ENCODE results near the gene CYP24A1.

The CYP24A1 gene

GRCh38 chr20:54108326-54108642 is 65.5 kb downstream of the CYP24A1 start:
- Histone ChIP-seq H3K9me3 (ENCODE audit: insufficient read depth, low read length, severe bottlenecking) (no peaks in the 10 kb centered on the region), H3K27me3 (ENCODE audit: insufficient read depth, low read length, poor library complexity) (peaks cover 37% of the 10 kb centered on the region), H3K4me1 (ENCODE audit: insufficient read depth, low read length) (no peaks in the 10 kb centered on the region), H4K20me1 (ENCODE audit: insufficient read depth, low read length) (no peaks in the 10 kb centered on the region), H3K9ac (ENCODE audit: low read depth, low read length) (no peak overlapping the region), H3K4me2 (ENCODE audit: insufficient read depth, low read length) (no peak overlapping the region), H2AFZ (ENCODE audit: low read depth, low read length) (no peak overlapping the region), H3K79me2 (ENCODE audit: insufficient read depth, low read length) (no peaks in the 10 kb centered on the region), H3K27ac (ENCODE audit: low read length) (no peak overlapping the region), H3K4me3 (ENCODE audit: low read depth in 1 of 2, low read length in 2 of 2) (no peak overlapping the region), H3K36me3 (ENCODE audit: insufficient read depth, low read length) (no peaks in the 10 kb centered on the region)
- no peak for TF ChIP-seq EZH2 (IDR thresholded peaks at IDR 0.05; ENCODE audit: borderline replicate concordance, low read depth, low read length, severe bottlenecking)
- TF ChIP-seq CTCF (IDR thresholded peaks at IDR 0.05; ENCODE audit: borderline replicate concordance, extremely low read depth, low read length, poor library complexity, severe bottlenecking): no peak
- ATAC-seq (ENCODE audit: insufficient read depth, low read depth) (no peak), DNase-seq (no peak)

- no peak overlapping the region for H2AFZ ChIP-seq (ENCODE audit: low read depth, low read length)
- no peak overlapping the region for H3K27ac ChIP-seq (ENCODE audit: low read length)
- no peak overlapping the region for H3K4me3 ChIP-seq (ENCODE audit: low read depth in 1 of 2, low read length in 2 of 2)
- ATAC-seq (ENCODE audit: insufficient read depth, low read depth): no peak
- H3K4me2 ChIP-seq (ENCODE audit: insufficient read depth, low read length): no peak overlapping the region
- no peaks in the 10 kb centered on the region for H3K9me3 ChIP-seq (ENCODE audit: insufficient read depth, low read length, severe bottlenecking)
- no peak for DNase-seq
- H3K27me3 ChIP-seq (ENCODE audit: insufficient read depth, low read length, poor library complexity): peaks cover 38% of the 10 kb centered on the region
- no peak overlapping the region for H3K9ac ChIP-seq (ENCODE audit: low read depth, low read length)
- no peaks in the 10 kb centered on the region for H3K36me3 ChIP-seq (ENCODE audit: insufficient read depth, low read length)
- no peaks in the 10 kb centered on the region for H3K4me1 ChIP-seq (ENCODE audit: insufficient read depth, low read length)
- no peaks in the 10 kb centered on the region for H3K79me2 ChIP-seq (ENCODE audit: insufficient read depth, low read length)
- TF ChIP-seq EZH2 (IDR thresholded peaks at IDR 0.05; ENCODE audit: borderline replicate concordance, low read depth, low read length, severe bottlenecking): no peak
- no peak for TF ChIP-seq CTCF (IDR thresholded peaks at IDR 0.05; ENCODE audit: borderline replicate concordance, extremely low read depth, low read length, poor library complexity, severe bottlenecking)
- no peaks in the 10 kb centered on the region for H4K20me1 ChIP-seq (ENCODE audit: insufficient read depth, low read length)
Measured at GRCh38 chr20:54107600-54108325, 66.0 kb downstream of the CYP24A1 start.

GRCh38 chr20:54107181-54107580 is 66.6 kb downstream of the CYP24A1 start:
- Histone ChIP-seq H2AFZ (ENCODE audit: low read depth, low read length) (no peak overlapping the region), H4K20me1 (ENCODE audit: insufficient read depth, low read length) (no peaks in the 10 kb centered on the region)

More at GRCh38 chr20:54107181-54107580, 66.6 kb downstream of the CYP24A1 start:
- TF ChIP-seq EZH2 (IDR thresholded peaks at IDR 0.05; ENCODE audit: borderline replicate concordance, low read depth, low read length, severe bottlenecking): no peak
- no peak for TF ChIP-seq CTCF (IDR thresholded peaks at IDR 0.05; ENCODE audit: borderline replicate concordance, extremely low read depth, low read length, poor library complexity, severe bottlenecking)
- Histone ChIP-seq H3K9me3 (ENCODE audit: insufficient read depth, low read length, severe bottlenecking) (no peaks in the 10 kb centered on the region), H3K4me1 (ENCODE audit: insufficient read depth, low read length) (no peaks in the 10 kb centered on the region), H3K27me3 (ENCODE audit: insufficient read depth, low read length, poor library complexity) (peaks cover 33% of the 10 kb centered on the region), H3K79me2 (ENCODE audit: insufficient read depth, low read length) (no peaks in the 10 kb centered on the region), H3K4me3 (ENCODE audit: low read depth in 1 of 2, low read length in 2 of 2) (no peak overlapping the region), H3K27ac (ENCODE audit: low read length) (no peak overlapping the region), H3K9ac (ENCODE audit: low read depth, low read length) (no peak overlapping the region), H3K4me2 (ENCODE audit: insufficient read depth, low read length) (no peak overlapping the region), H3K36me3 (ENCODE audit: insufficient read depth, low read length) (no peaks in the 10 kb centered on the region)
- DNase-seq: no peak
- no peak for ATAC-seq (ENCODE audit: insufficient read depth, low read depth)
